ENCODE data around the gene RBM26.

Gene RBM26

GRCh38 chr13:79409828-79410227 lies 3.8 kb upstream of the RBM26 start:
- H3K4me3 ChIP-seq (replicated peaks; ENCODE audit: low read depth, low read length), result no peak overlapping the region
- no peak for TF ChIP-seq CTCF (IDR thresholded peaks at IDR 0.05; ENCODE audit: low read depth, low read length, missing control alignments)
- DNase-seq (ENCODE audit: extremely low read depth, low read depth), result no peak

DNA sequence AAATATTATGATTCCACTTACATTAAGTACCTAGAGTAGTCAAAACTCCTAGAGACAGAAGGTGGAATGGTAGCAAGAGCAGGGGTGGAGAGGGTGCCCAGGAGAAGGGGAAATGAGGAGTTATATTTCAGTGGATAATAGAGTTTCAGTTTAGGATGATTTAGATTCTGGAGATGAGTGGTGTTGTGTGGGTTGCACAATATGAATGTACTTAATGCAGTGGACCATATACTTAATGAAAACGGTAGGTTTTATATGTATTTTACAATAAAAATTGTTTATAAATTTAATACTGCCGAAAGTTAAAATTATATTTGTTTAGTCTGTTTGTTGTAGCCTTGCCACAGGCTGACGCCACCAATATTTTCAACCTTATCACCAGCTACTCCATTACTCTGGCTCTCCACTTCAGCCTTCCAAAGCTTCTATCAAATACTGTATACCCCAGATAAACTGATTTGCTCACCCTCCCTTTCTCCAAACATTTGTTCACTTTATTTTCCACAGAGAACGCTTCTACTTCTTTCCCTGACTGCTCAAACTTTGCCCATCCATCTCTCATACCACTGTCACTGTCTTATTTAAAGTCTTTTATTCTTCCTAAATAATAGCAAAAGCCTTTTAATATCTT lies 1.4 kb upstream of the RBM26 start:
- peak overlapping the region; percentile 82; the same call in 1 of the 2 replicates for H3K4me3 ChIP-seq (replicated peaks; ENCODE audit: low read depth, low read length)
- DNase-seq (ENCODE audit: extremely low read depth, low read depth), result no peak
- TF ChIP-seq CTCF (IDR thresholded peaks at IDR 0.05; ENCODE audit: low read depth, low read length, missing control alignments), result no peak

GRCh38 chr13:79406597-79406908 lies 498 bp upstream of the RBM26 start:
- no peak for DNase-seq (ENCODE audit: extremely low read depth, low read depth)

GRCh38 chr13:79405501-79405830 lies 589 bp downstream of the RBM26 start:
- TF ChIP-seq CTCF (IDR thresholded peaks at IDR 0.05; ENCODE audit: low read depth, low read length, missing control alignments), result no peak
- H3K4me3 ChIP-seq (replicated peaks; ENCODE audit: low read depth, low read length), result peak overlapping the region; percentile 82
- no peak for DNase-seq (ENCODE audit: extremely low read depth, low read depth)

More at GRCh38 chr13:79406597-79406908, 498 bp upstream of the RBM26 start:
- peak overlapping the region; percentile 82 for H3K4me3 ChIP-seq (replicated peaks; ENCODE audit: low read depth, low read length)
- TF ChIP-seq CTCF (IDR thresholded peaks at IDR 0.05; ENCODE audit: low read depth, low read length, missing control alignments), result no peak

- no peak for TF ChIP-seq CTCF (IDR thresholded peaks at IDR 0.05; ENCODE audit: low read depth, low read length, missing control alignments)
Observed at GRCh38 chr13:79404985-79405384, 1.1 kb downstream of the RBM26 start.

DNA sequence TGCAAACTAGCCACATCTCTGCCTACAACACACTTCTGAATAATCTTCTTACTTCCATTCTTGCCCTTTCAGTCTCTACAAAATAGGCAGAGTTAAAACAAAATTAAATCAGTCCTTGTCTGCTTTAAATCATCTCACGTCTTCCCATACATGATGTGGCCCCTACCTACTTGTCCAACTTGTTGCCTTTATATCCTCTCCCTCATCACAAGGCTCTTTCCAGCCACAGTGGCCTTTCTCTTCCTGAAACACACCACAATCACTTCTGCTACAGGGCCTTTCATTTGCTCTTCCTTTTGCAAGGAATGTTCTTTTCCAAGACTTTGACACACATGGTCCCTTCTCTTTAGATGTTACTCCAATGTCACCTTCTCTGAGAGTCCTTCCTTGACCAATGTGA lies 1.7 kb downstream of the RBM26 start:
- no peak for DNase-seq (ENCODE audit: extremely low read depth, low read depth)
- TF ChIP-seq CTCF (IDR thresholded peaks at IDR 0.05; ENCODE audit: low read depth, low read length, missing control alignments), result no peak
- peak overlapping the region; percentile 82 for H3K4me3 ChIP-seq (replicated peaks; ENCODE audit: low read depth, low read length)

More at GRCh38 chr13:79404985-79405384, 1.1 kb downstream of the RBM26 start:
- DNase-seq (ENCODE audit: extremely low read depth, low read depth), result no peak
- H3K4me3 ChIP-seq (replicated peaks; ENCODE audit: low read depth, low read length), result peak overlapping the region; percentile 82

- TF ChIP-seq CTCF (IDR thresholded peaks at IDR 0.05; ENCODE audit: low read depth, low read length, missing control alignments), result no peak
- DNase-seq (ENCODE audit: extremely low read depth, low read depth), result no peak
- H3K4me3 ChIP-seq (replicated peaks; ENCODE audit: low read depth, low read length), result peak overlapping the region; percentile 82
Observed at GRCh38 chr13:79403113-79403512, 2.9 kb downstream of the RBM26 start.

Data from HFF-Myc (cell line).